Thyroid gland (tissue), 4 donors: Measurements from ENCODE around the gene SHE.

Experiments used
- CTCF ChIP-seq, 6 experiments: fragments of 200-600 bp in 3 of 6; fragments of 450-650 bp in 3 of 6; sonication (generic) in 3 of 6; IDR thresholded peaks; one replicate each; pipeline ENCODE4 v1.5.1; 2016 to 2019; ENCODE audit warnings: antibody characterized with exemption in 6 of 6, mild to moderate bottlenecking in 2 of 6, inconsistent platforms in 1 of 6, moderate library complexity in 1 of 6
- POLR2A ChIP-seq, 2 donors: fragments of 450-650 bp; IDR thresholded peaks; one replicate each; pipeline ENCODE4 v1.6.1; 2017; ENCODE audit warnings: antibody characterized with exemption in 2 of 2, mild to moderate bottlenecking in 2 of 2, moderate library complexity in 1 of 2

- no peak for TF ChIP-seq CTCF (IDR thresholded peaks at IDR 0.05)
- no peak for TF ChIP-seq POLR2A (IDR thresholded peaks at IDR 0.05)
Observed at GRCh38 chr1:154527192-154527591, 25.0 kb upstream of the SHE start.
